Measurements from ENCODE around the gene PIP4K2B.

The PIP4K2B gene

GRCh38 chr17:38786372-38786771 lies 13.0 kb downstream of the PIP4K2B start:
- no peaks in the 10 kb centered on the region for H3K27me3 ChIP-seq (ENCODE audit: control insufficient read depth in 5 of 5, insufficient read depth in 4 of 5, low read length in 5 of 5)
- no peak overlapping the region for H3K4me3 ChIP-seq (ENCODE audit: low read depth in 1 of 5, low read length in 5 of 5)
- no peak overlapping the region for H3K9ac ChIP-seq (ENCODE audit: low read length in 5 of 5)
- H3K4me1 ChIP-seq (ENCODE audit: control insufficient read depth in 5 of 5, insufficient read depth in 5 of 5, low read length in 5 of 5): peaks cover 0 to 24% (median 10%) of the 10 kb centered on the region in 5 donors
- H3K36me3 ChIP-seq (ENCODE audit: control insufficient read depth in 5 of 5, insufficient read depth in 5 of 5, low read length in 5 of 5): peaks cover 0 to 53% (median 50%) of the 10 kb centered on the region in 5 donors
- no peak overlapping the region for H3K27ac ChIP-seq (ENCODE audit: low read depth, low read length)
- H3K9me3 ChIP-seq (ENCODE audit: control insufficient read depth in 5 of 5, low read length in 5 of 5): no peaks in the 10 kb centered on the region

DNA sequence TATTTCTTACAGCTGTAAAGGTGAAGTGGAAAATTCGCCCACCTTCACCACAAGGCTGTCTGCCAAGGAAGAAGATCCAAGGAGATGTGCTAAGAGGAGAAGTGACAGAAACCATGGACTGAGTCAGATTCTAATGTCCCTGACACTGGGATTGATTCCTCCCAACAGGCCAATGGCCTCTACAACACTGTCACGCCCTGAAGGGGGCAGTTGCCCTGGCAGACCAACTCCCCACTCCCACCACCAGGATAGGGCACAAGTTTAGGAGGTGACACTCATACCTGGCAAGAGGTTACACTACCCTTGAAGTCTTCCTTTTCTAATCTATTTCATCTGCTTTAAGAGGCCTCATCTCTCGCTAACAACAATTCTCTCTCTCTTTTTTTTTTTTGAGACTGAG lies 16.1 kb downstream of the PIP4K2B start:
- no peaks in the 10 kb centered on the region for H3K4me1 ChIP-seq (ENCODE audit: control insufficient read depth in 5 of 5, insufficient read depth in 5 of 5, low read length in 5 of 5)
- H3K4me3 ChIP-seq (ENCODE audit: low read depth in 1 of 5, low read length in 5 of 5): no peak overlapping the region
- H3K36me3 ChIP-seq (ENCODE audit: control insufficient read depth in 5 of 5, insufficient read depth in 5 of 5, low read length in 5 of 5): peaks cover 5 to 84% (median 81%) of the 10 kb centered on the region in 5 donors
- H3K27ac ChIP-seq (ENCODE audit: low read depth, low read length): no peak overlapping the region
- H3K9ac ChIP-seq (ENCODE audit: low read length in 5 of 5): no peak overlapping the region
- no peaks in the 10 kb centered on the region for H3K9me3 ChIP-seq (ENCODE audit: control insufficient read depth in 5 of 5, low read length in 5 of 5)
- no peaks in the 10 kb centered on the region for H3K27me3 ChIP-seq (ENCODE audit: control insufficient read depth in 5 of 5, insufficient read depth in 4 of 5, low read length in 5 of 5)

- no peak overlapping the region for H3K27ac ChIP-seq (ENCODE audit: low read depth, low read length)
- H3K4me1 ChIP-seq (ENCODE audit: control insufficient read depth in 5 of 5, insufficient read depth in 5 of 5, low read length in 5 of 5): no peaks in the 10 kb centered on the region
- H3K27me3 ChIP-seq (ENCODE audit: control insufficient read depth in 5 of 5, insufficient read depth in 4 of 5, low read length in 5 of 5): no peaks in the 10 kb centered on the region
- no peak overlapping the region for H3K4me3 ChIP-seq (ENCODE audit: low read depth in 1 of 5, low read length in 5 of 5)
- peaks cover 12 to 96% (median 92%) of the 10 kb centered on the region in 5 donors for H3K36me3 ChIP-seq (ENCODE audit: control insufficient read depth in 5 of 5, insufficient read depth in 5 of 5, low read length in 5 of 5)
- H3K9me3 ChIP-seq (ENCODE audit: control insufficient read depth in 5 of 5, low read length in 5 of 5): no peaks in the 10 kb centered on the region
- no peak overlapping the region for H3K9ac ChIP-seq (ENCODE audit: low read length in 5 of 5)
These were observed 19.2 kb downstream of the PIP4K2B start for GRCh38 chr17:38779965-38780752.

- no peak overlapping the region for H3K9ac ChIP-seq (ENCODE audit: low read length in 5 of 5)
- peaks cover 20 to 96% (median 89%) of the 10 kb centered on the region in 5 donors for H3K36me3 ChIP-seq (ENCODE audit: control insufficient read depth in 5 of 5, insufficient read depth in 5 of 5, low read length in 5 of 5)
- no peak overlapping the region for H3K4me3 ChIP-seq (ENCODE audit: low read depth in 1 of 5, low read length in 5 of 5)
- H3K27me3 ChIP-seq (ENCODE audit: control insufficient read depth in 5 of 5, insufficient read depth in 4 of 5, low read length in 5 of 5): no peaks in the 10 kb centered on the region
- H3K27ac ChIP-seq (ENCODE audit: low read depth, low read length): no peak overlapping the region
- no peaks in the 10 kb centered on the region for H3K9me3 ChIP-seq (ENCODE audit: control insufficient read depth in 5 of 5, low read length in 5 of 5)
- H3K4me1 ChIP-seq (ENCODE audit: control insufficient read depth in 5 of 5, insufficient read depth in 5 of 5, low read length in 5 of 5): no peaks in the 10 kb centered on the region
These were observed 21.6 kb downstream of the PIP4K2B start for GRCh38 chr17:38777641-38778250.

DNA sequence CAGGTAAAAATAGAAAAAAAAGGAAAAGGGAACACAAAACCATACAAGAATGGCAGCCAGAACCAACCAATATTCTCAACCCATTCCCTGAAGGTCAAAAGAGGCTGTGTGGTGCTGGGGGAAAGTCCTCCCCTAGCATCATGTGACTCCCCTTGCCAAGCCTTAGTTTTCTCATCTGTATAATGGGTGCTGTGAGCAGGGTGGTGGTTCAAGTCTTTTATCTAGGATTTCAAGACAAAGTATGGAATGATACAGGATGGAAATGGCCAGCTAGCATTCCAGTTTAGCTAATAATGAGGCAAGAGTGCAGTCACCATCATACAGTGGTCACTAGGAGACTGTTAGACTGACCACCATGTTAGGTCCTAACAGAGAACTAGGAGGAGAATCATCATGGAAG lies 26.1 kb downstream of the PIP4K2B start:
- Histone ChIP-seq H3K4me3 (ENCODE audit: low read depth in 1 of 5, low read length in 5 of 5) (no peak overlapping the region), H3K9me3 (ENCODE audit: control insufficient read depth in 5 of 5, low read length in 5 of 5) (no peaks in the 10 kb centered on the region), H3K27me3 (ENCODE audit: control insufficient read depth in 5 of 5, insufficient read depth in 4 of 5, low read length in 5 of 5) (no peaks in the 10 kb centered on the region), H3K36me3 (ENCODE audit: control insufficient read depth in 5 of 5, insufficient read depth in 5 of 5, low read length in 5 of 5) (peaks cover 19 to 96% (median 88%) of the 10 kb centered on the region in 5 donors), H3K9ac (ENCODE audit: low read length in 5 of 5) (no peak overlapping the region), H3K4me1 (ENCODE audit: control insufficient read depth in 5 of 5, insufficient read depth in 5 of 5, low read length in 5 of 5) (no peaks in the 10 kb centered on the region), H3K27ac (ENCODE audit: low read depth, low read length) (no peak overlapping the region)

GRCh38 chr17:38768417-38768816 lies 30.9 kb downstream of the PIP4K2B start:
- no peak overlapping the region for H3K27ac ChIP-seq (ENCODE audit: low read depth, low read length)

DNA sequence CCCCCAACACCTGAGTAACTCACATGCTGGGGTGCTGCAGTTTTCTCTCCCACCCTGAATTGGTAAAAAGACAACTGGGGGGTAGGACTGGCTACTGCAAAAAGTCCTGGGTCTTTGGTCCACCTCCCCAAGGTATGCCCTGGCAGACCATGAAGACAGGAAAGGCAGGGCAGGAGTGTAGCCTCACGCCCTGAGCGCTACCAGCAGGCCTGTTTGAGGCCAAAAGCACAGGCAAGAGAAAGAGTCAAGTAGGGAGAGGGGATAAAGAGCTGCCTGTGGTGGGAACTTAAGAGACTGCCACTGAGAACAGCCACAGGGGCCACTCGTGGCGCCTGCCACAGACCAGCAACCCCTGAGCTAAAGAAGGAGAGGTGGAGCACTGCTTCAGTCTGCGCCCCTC lies 33.0 kb downstream of the PIP4K2B start:
- no peak overlapping the region for H3K4me3 ChIP-seq (ENCODE audit: low read depth in 1 of 5, low read length in 5 of 5)
- no peaks in the 10 kb centered on the region for H3K9me3 ChIP-seq (ENCODE audit: control insufficient read depth in 5 of 5, low read length in 5 of 5)
- peak overlapping the region in 1 of 5 donors; percentile 39 for H3K9ac ChIP-seq (ENCODE audit: low read length in 5 of 5)
- H3K27me3 ChIP-seq (ENCODE audit: control insufficient read depth in 5 of 5, insufficient read depth in 4 of 5, low read length in 5 of 5): no peaks in the 10 kb centered on the region
- no peaks in the 10 kb centered on the region for H3K4me1 ChIP-seq (ENCODE audit: control insufficient read depth in 5 of 5, insufficient read depth in 5 of 5, low read length in 5 of 5)
- no peak overlapping the region for H3K27ac ChIP-seq (ENCODE audit: low read depth, low read length)
- H3K36me3 ChIP-seq (ENCODE audit: control insufficient read depth in 5 of 5, insufficient read depth in 5 of 5, low read length in 5 of 5): peaks cover 0 to 97% (median 92%) of the 10 kb centered on the region in 5 donors

More at GRCh38 chr17:38768417-38768816, 30.9 kb downstream of the PIP4K2B start:
- no peak overlapping the region for H3K9ac ChIP-seq (ENCODE audit: low read length in 5 of 5)
- H3K4me3 ChIP-seq (ENCODE audit: low read depth in 1 of 5, low read length in 5 of 5): no peak overlapping the region
- H3K27me3 ChIP-seq (ENCODE audit: control insufficient read depth in 5 of 5, insufficient read depth in 4 of 5, low read length in 5 of 5): no peaks in the 10 kb centered on the region
- H3K9me3 ChIP-seq (ENCODE audit: control insufficient read depth in 5 of 5, low read length in 5 of 5): no peaks in the 10 kb centered on the region
- H3K4me1 ChIP-seq (ENCODE audit: control insufficient read depth in 5 of 5, insufficient read depth in 5 of 5, low read length in 5 of 5): no peaks in the 10 kb centered on the region
- peaks cover 8 to 98% (median 96%) of the 10 kb centered on the region in 5 donors for H3K36me3 ChIP-seq (ENCODE audit: control insufficient read depth in 5 of 5, insufficient read depth in 5 of 5, low read length in 5 of 5)

- no peaks in the 10 kb centered on the region for H3K27me3 ChIP-seq (ENCODE audit: control insufficient read depth in 5 of 5, insufficient read depth in 4 of 5, low read length in 5 of 5)
- H3K27ac ChIP-seq (ENCODE audit: low read depth, low read length): no peak overlapping the region
- H3K4me3 ChIP-seq (ENCODE audit: low read depth in 1 of 5, low read length in 5 of 5): no peak overlapping the region
- no peaks in the 10 kb centered on the region for H3K4me1 ChIP-seq (ENCODE audit: control insufficient read depth in 5 of 5, insufficient read depth in 5 of 5, low read length in 5 of 5)
- peaks cover 0 to 93% (median 76%) of the 10 kb centered on the region in 5 donors for H3K36me3 ChIP-seq (ENCODE audit: control insufficient read depth in 5 of 5, insufficient read depth in 5 of 5, low read length in 5 of 5)
- no peaks in the 10 kb centered on the region for H3K9me3 ChIP-seq (ENCODE audit: control insufficient read depth in 5 of 5, low read length in 5 of 5)
- H3K9ac ChIP-seq (ENCODE audit: low read length in 5 of 5): no peak overlapping the region
These were observed 37.1 kb downstream of the PIP4K2B start for GRCh38 chr17:38762231-38762630.

- H3K27me3 ChIP-seq (ENCODE audit: control insufficient read depth in 5 of 5, insufficient read depth in 4 of 5, low read length in 5 of 5): no peaks in the 10 kb centered on the region
- peaks cover 0 to 87% (median 69%) of the 10 kb centered on the region in 5 donors for H3K36me3 ChIP-seq (ENCODE audit: control insufficient read depth in 5 of 5, insufficient read depth in 5 of 5, low read length in 5 of 5)
- no peak overlapping the region for H3K27ac ChIP-seq (ENCODE audit: low read depth, low read length)
- no peak overlapping the region for H3K4me3 ChIP-seq (ENCODE audit: low read depth in 1 of 5, low read length in 5 of 5)
- H3K9ac ChIP-seq (ENCODE audit: low read length in 5 of 5): no peak overlapping the region
- H3K9me3 ChIP-seq (ENCODE audit: control insufficient read depth in 5 of 5, low read length in 5 of 5): no peaks in the 10 kb centered on the region
- H3K4me1 ChIP-seq (ENCODE audit: control insufficient read depth in 5 of 5, insufficient read depth in 5 of 5, low read length in 5 of 5): no peaks in the 10 kb centered on the region
These were observed 37.7 kb downstream of the PIP4K2B start for GRCh38 chr17:38761612-38762011.

DNA sequence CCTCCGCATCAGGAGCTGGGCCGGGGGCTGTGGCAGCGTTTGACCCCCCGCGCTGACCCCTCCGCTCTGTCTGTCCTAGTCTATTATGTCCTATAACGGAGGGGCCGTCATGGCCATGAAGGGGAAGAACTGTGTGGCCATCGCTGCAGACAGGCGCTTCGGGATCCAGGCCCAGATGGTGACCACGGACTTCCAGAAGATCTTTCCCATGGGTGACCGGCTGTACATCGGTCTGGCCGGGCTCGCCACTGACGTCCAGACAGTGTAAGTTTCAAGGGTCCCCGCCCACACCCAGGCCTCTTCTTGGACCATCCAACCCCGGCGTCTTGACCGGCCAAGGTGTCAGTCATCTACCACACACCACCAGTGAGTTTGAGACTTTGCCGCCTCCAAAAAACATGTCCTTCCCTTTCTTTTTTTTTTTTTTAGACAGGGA lies 46.3 kb downstream of the PIP4K2B start:
- no peaks in the 10 kb centered on the region for H3K9me3 ChIP-seq (ENCODE audit: control insufficient read depth in 5 of 5, low read length in 5 of 5)
- peak overlapping the region; percentile 90 to 99 (median 97) for H3K4me3 ChIP-seq (ENCODE audit: low read depth in 1 of 5, low read length in 5 of 5)
- H3K4me1 ChIP-seq (ENCODE audit: control insufficient read depth in 5 of 5, insufficient read depth in 5 of 5, low read length in 5 of 5): peaks cover 9 to 52% (median 50%) of the 10 kb centered on the region in 5 donors
- peak overlapping the region; percentile 95 to 99 (median 97) for H3K9ac ChIP-seq (ENCODE audit: low read length in 5 of 5)
- peak overlapping the region; percentile 96 for H3K27ac ChIP-seq (ENCODE audit: low read depth, low read length)
- H3K36me3 ChIP-seq (ENCODE audit: control insufficient read depth in 5 of 5, insufficient read depth in 5 of 5, low read length in 5 of 5): peaks cover 5 to 30% (median 20%) of the 10 kb centered on the region in 5 donors
- H3K27me3 ChIP-seq (ENCODE audit: control insufficient read depth in 5 of 5, insufficient read depth in 4 of 5, low read length in 5 of 5): peaks cover 0 to 15% (median 0%) of the 10 kb centered on the region in 5 donors

Measured in subcutaneous abdominal adipose tissue (tissue), 5 donors.